ENCODE measurements around the gene TNIK.
"Not testable (repeated sequence)": the region's sequence is repeated elsewhere in the genome, so short reads cannot be mapped to it uniquely, and the experiment has no call there.

Gene TNIK

GRCh38 chr3:171382347-171382746 is 77.9 kb downstream of the TNIK start:
- DNase-seq: not testable (repeated sequence)

- DNase-seq: no peak
These were observed 79.3 kb downstream of the TNIK start for GRCh38 chr3:171380711-171381425.

GRCh38 chr3:171379961-171380483 is 80.2 kb downstream of the TNIK start:
- DNase-seq: no peak

GRCh38 chr3:171379281-171379680 is 80.9 kb downstream of the TNIK start:
- no peak for DNase-seq

GRCh38 chr3:171378586-171378985 is 81.6 kb downstream of the TNIK start:
- DNase-seq: no peak

GRCh38 chr3:171377859-171378258 is 82.3 kb downstream of the TNIK start:
- DNase-seq: no peak

- no peak for DNase-seq
These were observed 83.6 kb downstream of the TNIK start for GRCh38 chr3:171376596-171376947.

GRCh38 chr3:171375666-171376595 is 84.3 kb downstream of the TNIK start:
- DNase-seq: no peak

- DNase-seq: no peak
These were observed 85.4 kb downstream of the TNIK start for GRCh38 chr3:171374661-171375285.

- DNase-seq: no peak
These were observed 85.9 kb downstream of the TNIK start for GRCh38 chr3:171374260-171374659.

GRCh38 chr3:171373711-171374110 is 86.5 kb downstream of the TNIK start:
- no peak for DNase-seq

- DNase-seq: no peak
These were observed 87.5 kb downstream of the TNIK start for GRCh38 chr3:171372694-171373093.

- DNase-seq: no peak
These were observed 88.9 kb downstream of the TNIK start for GRCh38 chr3:171371354-171371753.

GRCh38 chr3:171369156-171369555 is 91.0 kb downstream of the TNIK start:
- no peak for DNase-seq

GRCh38 chr3:171366738-171367137 is 93.5 kb downstream of the TNIK start:
- not testable (repeated sequence) for DNase-seq

GRCh38 chr3:171366043-171366442 is 94.2 kb downstream of the TNIK start:
- no peak for DNase-seq

- DNase-seq: no peak
These were observed 94.7 kb downstream of the TNIK start for GRCh38 chr3:171365489-171365888.

GRCh38 chr3:171364500-171364899 is 95.7 kb downstream of the TNIK start:
- DNase-seq: no peak

- DNase-seq: no peak
These were observed 97.0 kb downstream of the TNIK start for GRCh38 chr3:171363202-171363601.

GRCh38 chr3:171362575-171362974 is 97.6 kb downstream of the TNIK start:
- no peak for DNase-seq

- DNase-seq: no peak
These were observed 101.4 kb downstream of the TNIK start for GRCh38 chr3:171358881-171359198.

GRCh38 chr3:171358181-171358880 is 101.9 kb downstream of the TNIK start:
- DNase-seq: no peak

GRCh38 chr3:171357721-171358120 is 102.5 kb downstream of the TNIK start:
- no peak for DNase-seq

Data from activated effector memory CD4-positive, alpha-beta T cell treated with Interleukin-2 at 50 U/mL for 16 hours (primary cell).